ES-I3 (cell line): ENCODE measurements around the gene KCNJ6.

Experiments
- H3K36me3 ChIP-seq: 2 replicates; pipeline ENCODE4 v1.6.1; 2013; ENCODE audit warnings: mild to moderate bottlenecking, low read length, control low read depth, moderate library complexity; ENCODE audit not compliant: insufficient read depth
- H3K4me1 ChIP-seq: 2 replicates; pipeline ENCODE4 v1.6.1; 2013; ENCODE audit warnings: mild to moderate bottlenecking, control low read depth, low read length; ENCODE audit not compliant: insufficient read depth
- H3K9ac ChIP-seq: 2 replicates; pipeline ENCODE4 v1.6.1; 2013; ENCODE audit warnings: low read depth, mild to moderate bottlenecking, low read length, moderate library complexity
- H3K9me3 ChIP-seq: 2 replicates; pipeline ENCODE4 v1.6.1; 2013; ENCODE audit warnings: mild to moderate bottlenecking, low read length, moderate library complexity; ENCODE audit not compliant: control insufficient read depth, insufficient read depth

The KCNJ6 gene

GRCh38 chr21:37886726-37887299 is 29.4 kb downstream of the KCNJ6 start:
- Histone ChIP-seq H3K4me1 (no peaks in the 10 kb centered on the region), H3K9me3 (no peaks in the 10 kb centered on the region), H3K9ac (no peak overlapping the region), H3K36me3 (no peaks in the 10 kb centered on the region)

- H3K4me1 ChIP-seq: no peaks in the 10 kb centered on the region
- no peaks in the 10 kb centered on the region for H3K9me3 ChIP-seq
- H3K9ac ChIP-seq: no peak overlapping the region
- no peaks in the 10 kb centered on the region for H3K36me3 ChIP-seq
Observed at GRCh38 chr21:37886120-37886519, 30.1 kb downstream of the KCNJ6 start.

- Histone ChIP-seq H3K9ac (no peak overlapping the region), H3K36me3 (no peaks in the 10 kb centered on the region), H3K9me3 (no peaks in the 10 kb centered on the region), H3K4me1 (peaks cover 4% of the 10 kb centered on the region; the same call in 1 of the 2 replicates)
Observed at GRCh38 chr21:37878946-37879660, 37.2 kb downstream of the KCNJ6 start.

GRCh38 chr21:37877888-37878684 is 38.2 kb downstream of the KCNJ6 start:
- no peak overlapping the region for H3K9ac ChIP-seq
- H3K9me3 ChIP-seq: no peaks in the 10 kb centered on the region
- peaks cover 4% of the 10 kb centered on the region; the same call in 1 of the 2 replicates for H3K4me1 ChIP-seq
- no peaks in the 10 kb centered on the region for H3K36me3 ChIP-seq

- Histone ChIP-seq H3K9me3 (no peaks in the 10 kb centered on the region), H3K36me3 (no peaks in the 10 kb centered on the region), H3K9ac (no peak overlapping the region), H3K4me1 (peaks cover 4% of the 10 kb centered on the region; the same call in 1 of the 2 replicates)
Observed at GRCh38 chr21:37877171-37877570, 39.1 kb downstream of the KCNJ6 start.

- H3K9ac ChIP-seq: no peak overlapping the region
- H3K9me3 ChIP-seq: no peaks in the 10 kb centered on the region
- no peaks in the 10 kb centered on the region for H3K36me3 ChIP-seq
- H3K4me1 ChIP-seq: peaks cover 4% of the 10 kb centered on the region; the same call in 1 of the 2 replicates
Observed at GRCh38 chr21:37876561-37876960, 39.7 kb downstream of the KCNJ6 start.

- H3K9ac ChIP-seq: no peak overlapping the region
- no peaks in the 10 kb centered on the region for H3K9me3 ChIP-seq
- H3K4me1 ChIP-seq: peaks cover 4% of the 10 kb centered on the region; the same call in 1 of the 2 replicates
- H3K36me3 ChIP-seq: no peaks in the 10 kb centered on the region
Observed at GRCh38 chr21:37874904-37875780, 41.1 kb downstream of the KCNJ6 start.

GRCh38 chr21:37874481-37874880 is 41.8 kb downstream of the KCNJ6 start:
- H3K9me3 ChIP-seq: no peaks in the 10 kb centered on the region
- H3K36me3 ChIP-seq: no peaks in the 10 kb centered on the region
- H3K4me1 ChIP-seq: peaks cover 4% of the 10 kb centered on the region; the same call in 1 of the 2 replicates
- no peak overlapping the region for H3K9ac ChIP-seq

GRCh38 chr21:37873655-37874054 is 42.6 kb downstream of the KCNJ6 start:
- H3K9ac ChIP-seq: no peak overlapping the region
- H3K36me3 ChIP-seq: no peaks in the 10 kb centered on the region
- peaks cover 4% of the 10 kb centered on the region; the same call in 1 of the 2 replicates for H3K4me1 ChIP-seq
- no peaks in the 10 kb centered on the region for H3K9me3 ChIP-seq

GRCh38 chr21:37871121-37871862 is 45.0 kb downstream of the KCNJ6 start:
- H3K36me3 ChIP-seq: no peaks in the 10 kb centered on the region
- H3K9me3 ChIP-seq: no peaks in the 10 kb centered on the region
- no peak overlapping the region for H3K9ac ChIP-seq
- H3K4me1 ChIP-seq: peaks cover 4% of the 10 kb centered on the region; the same call in 1 of the 2 replicates

- Histone ChIP-seq H3K36me3 (no peaks in the 10 kb centered on the region), H3K4me1 (peaks cover 4% of the 10 kb centered on the region; the same call in 1 of the 2 replicates), H3K9me3 (no peaks in the 10 kb centered on the region), H3K9ac (no peak overlapping the region)
Observed at GRCh38 chr21:37870221-37870620, 46.0 kb downstream of the KCNJ6 start.

GRCh38 chr21:37869661-37870060 is 46.6 kb downstream of the KCNJ6 start:
- Histone ChIP-seq H3K4me1 (no peaks in the 10 kb centered on the region), H3K9ac (no peak overlapping the region), H3K36me3 (no peaks in the 10 kb centered on the region), H3K9me3 (no peaks in the 10 kb centered on the region)

GRCh38 chr21:37868446-37869295 is 47.6 kb downstream of the KCNJ6 start:
- Histone ChIP-seq H3K9ac (no peak overlapping the region), H3K9me3 (no peaks in the 10 kb centered on the region), H3K36me3 (no peaks in the 10 kb centered on the region), H3K4me1 (no peaks in the 10 kb centered on the region)
